Thyroid gland (tissue), 4 donors: ENCODE results near the gene SLC12A5.

Experiments used
- CTCF ChIP-seq, 6 experiments: fragments of 200-600 bp in 3 of 6; fragments of 450-650 bp in 3 of 6; sonication (generic) in 3 of 6; IDR thresholded peaks; one replicate each; pipeline ENCODE4 v1.5.1; 2016 to 2019; ENCODE audit warnings: antibody characterized with exemption in 6 of 6, mild to moderate bottlenecking in 2 of 6, inconsistent platforms in 1 of 6, moderate library complexity in 1 of 6
- POLR2A ChIP-seq, 2 donors: fragments of 450-650 bp; IDR thresholded peaks; one replicate each; pipeline ENCODE4 v1.6.1; 2017; ENCODE audit warnings: antibody characterized with exemption in 2 of 2, mild to moderate bottlenecking in 2 of 2, moderate library complexity in 1 of 2

DNA sequence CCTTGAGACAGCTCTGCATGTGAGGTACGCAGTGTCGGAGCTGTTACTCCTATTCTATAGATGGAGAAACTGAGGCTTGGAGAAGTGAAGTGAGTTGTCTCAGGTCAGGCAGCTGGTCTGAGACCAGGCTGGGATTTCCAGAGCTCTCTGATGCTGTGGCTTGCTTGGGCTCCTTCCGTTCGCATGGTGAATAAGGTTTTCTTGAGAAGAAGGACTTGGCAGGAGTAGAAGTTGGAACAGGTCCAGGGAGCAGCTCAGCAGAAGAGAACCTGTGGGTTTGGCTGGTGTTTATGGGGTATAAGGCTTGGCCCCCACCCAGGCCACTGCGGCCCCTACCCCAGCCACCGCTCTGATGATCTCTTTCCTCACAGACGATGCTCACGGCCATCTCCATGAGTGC is 7.4 kb downstream of the SLC12A5 start:
- TF ChIP-seq CTCF (IDR thresholded peaks at IDR 0.05) (no peak), POLR2A (IDR thresholded peaks at IDR 0.05) (no peak)
